ENCODE data around the gene PLPP6. TPM values are rescaled to one million over a fixed set of nuclear protein-coding genes. Genes with fewer than 3 reads are reported as not detected.

The PLPP6 gene
- 30.9 and 39.5 TPM in 2 replicates for total RNA-seq (2021)
- percentile 97 among the genes with signal in this experiment for Bru-seq, nascent RNA
- percentile 98 among the genes with signal in this experiment for BruChase-seq, experiment 1, labeled RNA remaining after a 2-hour chase
- BruChase-seq, experiment 2, labeled RNA remaining after a 6-hour chase: percentile 75 among the genes with signal in this experiment
- long read RNA-seq, transcript PLPP6-201 (1 exons, 2,944 nt): major isoform, 97 of 99 reads
- long read RNA-seq, partial matches to known transcripts: 0 of 99 reads
- long read RNA-seq, other reads (novel, unspliced or antisense): 2 of 99 reads

GRCh38 chr9:4662108-4662988 lies at the start of gene PLPP6:
TSS of gene PLPP6 (plus strand) at chr9:4662294. CDS start at chr9:4662376, 82 bp downstream.
- H3K4me1 ChIP-seq (ENCODE audit: insufficient read depth, low read length, poor library complexity, severe bottlenecking): peaks cover 28% of the 10 kb centered on the region
- H3K27ac ChIP-seq (ENCODE audit: low read depth, low read length, poor library complexity, severe bottlenecking): peak within 1 kb of the TSS; percentile 98
- CTCF ChIA-PET: interaction anchor here (0.6 kb wide), 1 partner anchor 82 kb away, joined by 3 read pairs; no protein-coding TSS in a partner anchor
- DNase-seq (ENCODE audit: low spot score): peak; percentile 93
- intact Hi-C loops (cut with micrococcal nuclease; ENCODE audit: unreplicated experiment): loop anchor here (1.0 kb wide), 1 partner anchor 17 kb away; the partner anchor contains the start of gene CDC37L1
- H3K9me3 ChIP-seq (ENCODE audit: low read depth, low read length, poor library complexity, severe bottlenecking): no peaks in the 10 kb centered on the region
- H3K4me3 ChIP-seq (ENCODE audit: low read depth, low read length, poor library complexity, severe bottlenecking): peak within 1 kb of the TSS; percentile 79
- peaks cover 18% of the 10 kb centered on the region for H3K36me3 ChIP-seq (ENCODE audit: insufficient read depth, low read length, poor library complexity, severe bottlenecking)
- no peaks in the 10 kb centered on the region for H3K27me3 ChIP-seq (replicated peaks; ENCODE audit: insufficient read depth, low read depth, low read length, poor library complexity)
- POLR2A ChIA-PET (ENCODE audit: low non-redundant PET): no interaction called here
- no peak for TF ChIP-seq EZH2 (IDR thresholded peaks at IDR 0.05; ENCODE audit: borderline replicate concordance, low read depth, low read length, poor library complexity, severe bottlenecking)
- peak; percentile 57 for TF ChIP-seq CTCF (conservative IDR thresholded peaks at IDR 0.05; ENCODE audit: low read depth, low read length)
- no TSS peak for BruUV-seq (replicated peaks)

DNA sequence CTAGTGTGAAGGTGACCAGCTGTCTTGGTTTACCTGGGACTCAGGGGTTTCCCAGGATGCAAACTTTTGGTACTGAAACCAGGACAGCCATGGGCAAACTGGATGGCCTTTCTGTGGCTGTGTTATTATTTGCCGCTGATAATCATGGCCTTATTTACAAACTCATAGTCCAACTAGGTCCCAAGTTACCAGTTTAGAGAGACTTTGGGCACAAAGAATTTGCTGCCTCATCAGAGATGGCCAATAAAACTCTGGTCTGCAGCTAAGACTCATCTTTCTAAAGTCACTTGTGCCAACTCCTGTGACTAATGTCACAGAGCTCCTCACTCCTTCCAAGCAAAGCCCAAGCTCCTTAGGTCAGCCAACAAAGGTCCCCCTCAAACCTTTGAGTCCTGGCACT lies 47.5 kb upstream of the PLPP6 start:
- H3K4me1 ChIP-seq (ENCODE audit: insufficient read depth, low read length, poor library complexity, severe bottlenecking): peaks cover 12% of the 10 kb centered on the region
- no peak overlapping the region for H3K4me3 ChIP-seq (ENCODE audit: low read depth, low read length, poor library complexity, severe bottlenecking)
- TF ChIP-seq CTCF (conservative IDR thresholded peaks at IDR 0.05; ENCODE audit: low read depth, low read length) (no peak), EZH2 (IDR thresholded peaks at IDR 0.05; ENCODE audit: borderline replicate concordance, low read depth, low read length, poor library complexity, severe bottlenecking) (no peak)
- ChIA-PET CTCF (no interaction called here), POLR2A (ENCODE audit: low non-redundant PET) (no interaction called here)
- intact Hi-C loops (cut with micrococcal nuclease; ENCODE audit: unreplicated experiment): no loop called here
- DNase-seq (ENCODE audit: low spot score): no peak
- no TSS peak for BruUV-seq (replicated peaks)
- H3K36me3 ChIP-seq (ENCODE audit: insufficient read depth, low read length, poor library complexity, severe bottlenecking): peaks cover 19% of the 10 kb centered on the region
- no peaks in the 10 kb centered on the region for H3K27me3 ChIP-seq (replicated peaks; ENCODE audit: insufficient read depth, low read depth, low read length, poor library complexity)
- no peaks in the 10 kb centered on the region for H3K9me3 ChIP-seq (ENCODE audit: low read depth, low read length, poor library complexity, severe bottlenecking)
- H3K27ac ChIP-seq (ENCODE audit: low read depth, low read length, poor library complexity, severe bottlenecking): no peak overlapping the region

DNA sequence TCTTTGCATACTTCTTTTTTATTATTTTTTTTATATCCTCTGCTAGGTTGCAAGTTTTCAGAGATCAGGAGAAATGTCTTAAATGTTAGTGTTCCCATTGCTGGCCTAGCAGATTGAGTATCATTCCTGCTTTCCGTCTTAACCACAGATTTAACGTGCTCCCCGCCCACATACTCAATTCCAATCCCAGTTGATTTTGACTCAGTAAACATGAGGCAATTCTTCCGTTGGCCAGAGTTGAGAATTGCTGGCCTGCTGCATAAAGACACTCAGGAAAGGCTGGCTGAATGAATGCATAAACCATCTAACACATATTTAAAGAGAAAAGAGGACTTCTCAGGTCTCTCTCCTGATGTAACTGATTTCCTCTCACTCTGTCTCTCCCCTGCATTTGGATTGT lies 46.8 kb upstream of the PLPP6 start:
- no peaks in the 10 kb centered on the region for H3K9me3 ChIP-seq (ENCODE audit: low read depth, low read length, poor library complexity, severe bottlenecking)
- H3K4me3 ChIP-seq (ENCODE audit: low read depth, low read length, poor library complexity, severe bottlenecking): no peak overlapping the region
- TF ChIP-seq EZH2 (IDR thresholded peaks at IDR 0.05; ENCODE audit: borderline replicate concordance, low read depth, low read length, poor library complexity, severe bottlenecking): no peak
- TF ChIP-seq CTCF (conservative IDR thresholded peaks at IDR 0.05; ENCODE audit: low read depth, low read length): no peak
- intact Hi-C loops (cut with micrococcal nuclease; ENCODE audit: unreplicated experiment): no loop called here
- peaks cover 21% of the 10 kb centered on the region for H3K36me3 ChIP-seq (ENCODE audit: insufficient read depth, low read length, poor library complexity, severe bottlenecking)
- peak overlapping the region; percentile 68 for H3K27ac ChIP-seq (ENCODE audit: low read depth, low read length, poor library complexity, severe bottlenecking)
- peak; percentile 59 for DNase-seq (ENCODE audit: low spot score)
- no TSS peak for BruUV-seq (replicated peaks)
- peaks cover 12% of the 10 kb centered on the region for H3K4me1 ChIP-seq (ENCODE audit: insufficient read depth, low read length, poor library complexity, severe bottlenecking)
- POLR2A ChIA-PET (ENCODE audit: low non-redundant PET): no interaction called here
- CTCF ChIA-PET: no interaction called here
- H3K27me3 ChIP-seq (replicated peaks; ENCODE audit: insufficient read depth, low read depth, low read length, poor library complexity): no peaks in the 10 kb centered on the region
